HCEC 1CT (cell line): ENCODE measurements around the gene DISC1.
"Not testable (repeated sequence)": the region's sequence is repeated elsewhere in the genome, so short reads cannot be mapped to it uniquely, and the experiment has no call there.

Source experiments
- DNase-seq: peaks from one replicate; pipeline ENCODE4 v3.0.0-alpha.2; 2017

DISC1 gene

DNA sequence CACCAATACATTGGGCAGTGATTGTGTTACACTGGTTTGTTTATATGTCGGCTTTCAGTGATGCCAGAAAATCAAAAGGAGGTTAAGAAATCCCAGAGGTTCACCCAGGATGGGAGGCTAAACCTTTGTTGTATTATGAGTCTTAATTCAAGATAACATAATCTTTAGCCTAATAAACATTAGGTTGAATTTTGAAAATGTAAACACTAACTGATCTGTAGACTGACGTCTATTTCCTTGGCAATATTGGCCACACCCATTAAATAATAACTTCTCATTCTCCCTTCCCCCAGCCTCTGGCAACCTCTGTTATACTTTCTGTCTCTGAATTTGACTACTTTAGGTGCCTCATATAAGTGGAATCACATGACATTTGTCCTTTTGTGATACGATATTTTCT, 238.7 kb downstream of the DISC1 start:
- no peak for DNase-seq

DNA sequence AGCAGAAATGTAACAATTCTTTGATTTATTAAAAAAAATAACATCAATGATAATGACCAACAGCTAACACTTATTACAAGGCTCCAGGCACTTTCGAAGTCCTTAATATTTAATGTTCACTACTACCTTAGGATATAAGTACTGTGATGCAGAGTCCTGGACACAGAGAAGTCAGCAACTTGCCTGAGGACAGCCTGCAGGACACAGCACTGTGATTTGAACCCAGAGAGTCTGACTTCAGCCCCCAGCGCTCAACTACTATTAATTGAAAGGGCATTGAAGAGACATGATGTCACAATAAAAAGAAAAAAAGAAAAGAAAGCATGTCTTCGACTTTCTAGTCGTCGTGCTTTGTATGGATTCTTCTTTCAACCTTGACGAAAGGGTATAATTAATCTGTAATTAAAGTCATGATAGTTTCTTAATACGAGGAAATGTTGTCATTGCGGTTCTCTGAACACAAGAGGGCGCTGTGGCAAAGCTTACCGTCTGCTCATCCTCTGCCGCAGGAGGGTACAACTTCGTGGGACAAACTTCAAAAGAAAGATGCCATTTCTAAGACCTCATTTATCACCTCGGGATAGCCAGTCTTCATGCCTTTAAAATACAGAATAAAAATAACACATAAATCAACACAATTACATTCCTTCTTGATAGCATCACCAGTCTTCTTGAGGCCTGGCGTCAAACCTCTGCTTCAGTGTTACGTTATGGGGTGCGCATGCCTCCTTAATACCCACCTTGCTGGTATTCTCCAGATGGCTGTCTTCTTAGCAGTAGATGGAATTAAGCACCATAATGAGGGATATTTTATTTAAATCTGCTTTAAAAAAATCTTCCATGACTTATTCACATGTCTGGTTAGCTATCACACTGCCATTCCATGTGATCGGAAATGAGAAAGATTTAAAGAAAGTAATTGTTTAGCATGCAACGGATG, 240.1 kb downstream of the DISC1 start:
- peak; percentile 34 for DNase-seq

DNA sequence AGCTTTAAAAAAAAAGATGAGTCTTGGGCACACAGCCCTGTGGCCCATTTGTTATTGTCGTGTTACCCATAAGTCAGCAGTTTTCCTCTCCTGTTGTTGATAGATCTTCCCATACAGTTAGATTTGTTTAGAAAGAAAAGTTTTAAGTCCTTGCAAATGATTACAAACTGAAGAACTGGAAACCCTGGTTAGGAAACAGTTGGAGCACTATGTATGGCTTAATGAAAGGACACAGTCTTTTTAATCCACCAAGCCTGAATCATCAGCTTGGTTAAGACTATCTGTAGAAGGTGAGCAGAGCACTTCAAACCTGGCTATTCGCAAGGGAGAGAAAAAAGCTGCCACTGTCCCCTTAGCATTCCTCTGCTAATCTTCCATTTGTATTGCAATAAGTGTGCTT, 241.0 kb downstream of the DISC1 start:
- DNase-seq = no peak

DNA sequence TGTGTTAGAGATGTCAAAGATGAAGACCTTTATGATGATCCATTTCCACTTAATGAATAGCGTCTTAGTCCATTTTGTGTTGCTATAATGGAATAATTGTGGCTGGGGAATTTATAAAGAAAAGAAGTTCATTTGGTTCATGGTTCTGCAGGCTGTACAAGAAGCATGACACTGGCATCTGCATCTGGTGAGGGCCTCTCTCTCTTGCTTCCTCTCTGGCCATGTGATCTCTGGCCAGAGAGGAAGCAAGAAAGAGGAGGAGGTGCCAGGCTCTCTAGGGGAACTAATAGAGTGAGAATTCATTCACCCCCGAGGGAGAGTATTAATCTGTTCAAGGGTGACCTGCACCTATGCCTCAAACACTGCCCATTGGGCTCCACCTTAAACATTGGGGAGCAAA, 242.8 kb downstream of the DISC1 start:
- DNase-seq = no peak

DNA sequence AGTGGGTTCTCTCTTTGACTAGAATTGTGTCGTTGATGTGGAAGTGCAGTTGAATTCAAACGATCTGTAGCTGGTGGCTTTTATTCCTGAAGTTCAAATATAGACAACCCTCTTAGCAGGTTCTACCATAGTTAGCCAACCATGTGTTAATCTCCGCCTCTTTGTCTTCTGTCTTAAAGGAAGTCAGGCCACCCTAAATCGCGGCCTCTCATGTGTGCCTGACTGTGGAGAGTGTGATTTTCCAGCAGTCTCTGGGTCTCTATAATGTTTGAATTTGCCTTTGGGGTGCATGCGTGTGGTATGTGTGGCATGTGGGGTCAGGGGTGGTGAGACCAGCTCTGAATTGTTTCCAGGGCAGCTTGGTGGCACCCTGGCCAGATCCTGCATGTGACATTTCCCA, 244.9 kb downstream of the DISC1 start:
- no peak for DNase-seq

DNA sequence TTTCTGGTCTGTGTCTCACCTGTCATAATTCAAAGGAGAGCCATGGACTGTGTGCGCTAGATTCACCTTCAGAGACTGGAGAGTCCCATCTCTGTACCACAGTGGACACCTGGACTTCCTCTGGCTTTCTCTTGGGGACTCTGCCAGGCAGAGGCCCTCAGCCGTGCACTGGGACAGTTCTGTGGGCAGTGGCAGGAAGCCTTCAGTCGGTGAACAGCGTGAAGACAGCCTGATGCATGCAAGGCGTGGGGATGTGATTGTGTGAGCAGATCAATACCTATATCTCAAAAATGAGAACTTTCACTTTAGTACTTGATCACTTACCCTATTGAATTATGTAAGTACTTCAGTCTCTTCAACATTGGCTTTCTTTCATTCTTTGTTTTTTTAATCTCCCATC, 245.3 kb downstream of the DISC1 start:
- no peak for DNase-seq

DNA sequence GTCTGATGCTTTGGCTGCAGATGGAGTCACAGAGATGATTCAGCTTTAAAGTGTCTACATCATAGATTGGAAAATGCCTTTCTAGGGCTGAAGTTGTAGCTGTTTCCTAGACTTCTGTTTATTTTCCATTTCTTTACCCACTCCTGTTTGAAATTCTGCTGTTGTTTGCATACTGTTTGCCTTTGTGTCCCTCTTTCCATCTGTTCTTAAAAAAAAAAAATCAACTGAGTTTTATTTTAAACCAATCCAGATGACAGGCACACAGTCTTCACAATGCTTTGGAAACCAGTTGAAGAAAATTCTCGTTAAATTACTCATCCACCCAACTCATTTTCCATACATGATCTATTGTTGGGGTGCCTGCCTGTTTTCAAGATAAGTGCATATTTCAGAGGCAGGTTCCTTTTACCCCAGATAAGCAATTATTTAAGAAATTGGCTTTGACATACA, 245.9 kb downstream of the DISC1 start:
- peak; percentile 18 for DNase-seq

DNA sequence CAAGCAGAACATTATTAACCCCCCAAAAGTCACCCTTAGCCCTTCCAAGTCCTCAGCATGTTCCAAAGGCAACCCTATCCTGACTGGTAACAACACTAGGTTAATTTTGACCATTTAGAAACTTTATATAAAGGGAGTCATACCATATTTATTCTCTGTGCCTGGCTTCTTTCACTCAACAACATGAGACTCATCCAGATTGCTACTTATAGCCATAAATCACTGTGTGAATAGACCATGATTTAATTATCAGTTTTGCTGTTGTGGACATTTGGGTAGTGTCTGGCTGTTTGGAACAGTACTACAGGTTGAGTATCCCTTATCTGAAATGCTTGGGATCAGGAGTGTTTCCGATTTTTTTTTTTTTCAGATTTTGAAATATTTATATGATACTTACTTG, 252.1 kb downstream of the DISC1 start:
- DNase-seq = no peak

DNA sequence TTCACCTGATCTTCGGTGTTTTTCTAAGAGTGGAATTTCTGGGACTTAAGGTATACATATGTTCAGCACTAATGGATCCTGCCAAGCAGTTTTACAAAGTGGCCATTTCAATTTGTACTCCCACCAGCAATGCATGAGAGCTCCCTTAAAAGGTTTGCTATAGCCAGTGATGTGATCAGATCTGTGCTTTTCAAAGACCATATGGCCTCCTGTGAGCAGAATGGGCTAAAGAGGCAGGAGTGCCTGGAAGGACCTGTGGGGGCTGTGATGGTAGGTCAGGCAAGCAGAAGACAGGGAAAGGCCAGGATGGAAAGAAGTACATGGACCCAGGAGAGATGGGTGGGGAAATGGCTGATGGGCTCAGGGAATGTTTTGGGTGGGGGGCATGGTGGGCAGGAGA, 252.7 kb downstream of the DISC1 start:
- no peak for DNase-seq

DNA sequence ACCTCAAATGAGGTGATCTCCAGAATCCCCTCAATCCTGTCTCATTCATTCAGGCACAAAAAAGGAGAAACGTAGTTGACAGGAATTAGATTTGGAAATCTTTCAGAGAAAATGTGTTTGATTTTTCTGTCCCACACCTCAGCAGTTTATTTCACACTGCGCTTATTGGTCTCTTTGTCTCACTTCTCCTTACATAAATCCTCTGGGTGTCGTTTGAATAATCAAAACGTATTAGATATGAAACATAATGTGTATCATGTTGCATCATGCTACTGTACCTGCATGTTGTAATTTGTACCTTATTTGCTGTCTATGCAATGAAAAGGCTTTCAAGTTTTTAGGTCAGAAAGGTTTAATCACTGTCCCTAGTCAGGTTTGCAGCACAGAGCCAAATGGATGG, 255.7 kb downstream of the DISC1 start:
- DNase-seq = no peak

DNA sequence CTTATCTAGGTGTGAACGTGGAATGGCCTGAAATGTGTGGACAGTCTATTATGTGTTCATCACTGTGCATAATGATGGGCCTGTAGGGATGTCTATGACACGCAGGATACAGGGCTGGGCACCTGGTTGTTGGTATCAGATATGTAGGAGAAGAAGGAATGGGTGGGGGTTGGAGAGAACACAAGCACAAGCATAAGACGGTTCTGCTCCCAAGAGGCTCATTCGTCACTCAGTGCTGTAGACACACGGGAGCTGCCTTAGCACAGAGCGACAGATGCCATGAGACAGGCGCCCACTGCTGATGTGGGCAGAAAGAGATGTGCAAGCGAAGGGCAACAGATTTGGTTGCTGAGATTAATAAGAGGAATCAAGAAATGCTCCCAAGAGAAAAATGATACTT, 256.2 kb downstream of the DISC1 start:
- DNase-seq = no peak

DNA sequence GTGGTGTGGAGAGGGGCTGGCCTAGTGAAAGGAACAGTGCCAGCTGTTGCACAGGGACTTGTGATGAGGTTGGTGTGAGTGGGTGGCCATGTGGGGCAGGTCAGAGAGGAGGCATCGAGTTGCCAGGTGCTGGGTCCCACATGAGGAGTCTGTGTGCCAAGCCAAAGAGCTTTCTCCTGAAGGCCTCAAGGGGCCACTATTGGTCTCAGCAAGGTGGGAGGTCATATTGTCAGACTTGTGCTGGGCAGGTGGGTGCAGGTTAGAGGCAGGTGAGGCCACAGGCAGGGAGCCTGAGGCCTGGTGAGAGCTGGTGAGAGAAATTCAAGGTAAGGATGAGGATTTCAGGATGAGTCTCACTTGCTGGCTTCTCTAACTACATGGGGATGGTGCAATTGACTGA, 256.8 kb downstream of the DISC1 start:
- DNase-seq = no peak

DNA sequence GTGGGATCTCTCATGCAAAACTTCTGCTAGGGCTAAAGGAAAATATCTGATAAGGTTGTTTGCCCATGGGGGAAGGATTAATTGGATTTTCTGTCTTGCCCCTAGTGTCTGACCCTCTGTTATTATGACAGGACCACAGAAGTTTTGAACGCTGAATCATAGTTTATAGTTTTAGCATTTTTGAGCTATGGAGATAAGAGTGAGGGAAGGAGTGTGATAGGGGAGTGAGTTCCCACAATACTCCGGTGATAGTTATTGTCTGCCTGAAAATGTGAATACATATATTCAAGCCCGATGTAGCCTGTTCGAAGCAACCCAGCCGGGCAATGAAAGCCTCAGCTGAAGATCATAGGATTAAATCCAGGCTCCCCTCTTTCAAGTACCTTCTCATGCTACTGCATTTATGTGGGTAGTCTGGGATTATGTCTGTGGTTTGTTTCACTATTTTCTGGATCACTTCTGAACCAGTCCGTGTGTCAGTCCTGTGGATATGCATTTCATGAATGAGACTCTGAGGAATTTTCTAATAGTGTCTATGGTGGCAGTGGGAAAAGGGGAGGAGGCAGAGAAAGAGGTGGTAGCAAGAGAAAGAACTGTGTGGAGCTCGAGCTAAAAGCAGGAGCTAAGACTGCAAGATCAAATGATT, 258.7 kb downstream of the DISC1 start:
- peak; percentile 7 for DNase-seq

DNA sequence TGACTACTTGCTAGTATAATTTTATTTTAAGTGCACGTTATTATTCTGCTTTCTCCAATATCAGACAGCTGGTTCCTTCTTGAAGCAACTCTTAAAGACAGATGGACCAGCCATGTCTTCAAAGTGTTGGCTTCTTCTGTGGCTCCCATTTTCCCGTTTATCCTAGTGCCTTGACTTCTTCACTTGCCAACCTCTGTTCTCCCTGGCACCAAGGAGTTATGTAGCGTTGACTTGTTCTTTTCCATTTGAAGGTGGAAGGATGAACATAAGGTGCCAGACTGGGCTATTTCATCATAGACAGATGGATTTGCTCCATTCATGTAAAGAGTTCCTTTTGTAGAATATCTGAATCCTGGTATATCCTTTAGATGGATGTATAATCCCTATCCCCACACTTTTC, 260.6 kb downstream of the DISC1 start:
- no peak for DNase-seq

DNA sequence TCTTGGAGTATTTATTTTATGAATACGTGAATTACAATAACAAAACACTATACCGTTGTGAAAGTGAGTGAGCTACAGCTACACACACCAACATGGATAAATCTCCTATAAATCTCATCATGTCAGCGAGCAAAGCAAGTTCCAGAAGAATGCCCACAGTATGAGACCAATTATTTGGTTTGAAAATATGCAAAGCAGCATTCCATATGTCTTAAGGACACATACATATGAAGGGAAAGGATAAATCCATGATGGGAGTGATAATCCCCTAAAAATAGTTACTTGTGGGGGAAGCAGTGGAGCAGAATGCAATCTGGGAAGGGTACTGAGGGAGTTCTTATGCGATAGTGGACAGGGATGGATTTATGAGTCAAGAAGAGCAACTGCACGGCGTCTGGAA, 261.3 kb downstream of the DISC1 start:
- no peak for DNase-seq

DNA sequence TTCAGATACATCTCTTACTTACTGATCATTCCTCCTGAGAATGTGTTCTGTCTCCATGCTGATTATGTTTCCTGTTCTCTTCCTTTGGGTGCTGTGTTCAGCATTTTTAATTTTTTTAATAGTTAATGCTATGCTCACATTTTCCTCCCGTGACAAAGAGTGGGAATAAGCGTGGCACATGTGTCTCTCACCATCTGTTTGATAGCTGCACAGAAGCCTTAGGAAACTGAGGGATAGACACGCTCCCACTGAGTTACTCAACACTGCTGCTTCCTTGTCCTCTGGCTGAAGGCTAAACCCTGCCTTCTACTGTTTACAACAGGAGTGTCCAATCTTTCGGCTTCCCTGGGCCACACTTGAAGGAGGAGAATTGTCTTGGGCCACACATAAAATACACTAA, 264.2 kb downstream of the DISC1 start:
- no peak for DNase-seq

DNA sequence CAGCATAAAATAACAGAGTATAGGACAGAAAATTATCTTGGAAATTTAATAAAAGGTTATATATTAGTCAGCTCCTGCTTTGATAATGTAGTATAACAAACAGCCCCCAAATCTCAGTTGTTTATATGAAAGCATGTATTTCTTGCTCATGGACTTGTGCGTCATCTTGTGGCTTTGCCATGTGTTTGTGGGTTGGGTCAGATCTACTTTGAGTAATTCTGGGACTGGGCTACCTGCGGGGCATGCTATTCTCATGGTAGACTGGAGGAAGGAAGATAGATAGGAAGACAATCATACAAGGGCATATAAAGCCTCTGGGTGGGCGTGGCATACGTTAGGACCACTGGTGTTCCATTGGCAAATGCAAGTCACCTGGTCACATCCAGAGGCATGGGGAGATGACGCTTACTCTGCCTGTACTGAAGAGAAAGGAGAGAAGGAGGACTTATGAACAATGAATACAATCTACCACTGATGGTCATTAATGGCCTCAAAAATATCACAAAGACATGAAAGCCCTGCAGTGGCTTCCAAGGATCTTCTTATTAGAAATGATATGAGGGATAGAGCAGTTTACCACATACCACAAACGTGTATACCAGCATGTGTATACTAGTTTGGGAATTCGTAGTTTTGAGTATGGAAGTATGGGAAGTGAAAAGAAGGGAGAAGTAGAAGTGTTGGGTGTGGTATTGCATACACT, 267.0 kb downstream of the DISC1 start:
- no peak for DNase-seq

DNA sequence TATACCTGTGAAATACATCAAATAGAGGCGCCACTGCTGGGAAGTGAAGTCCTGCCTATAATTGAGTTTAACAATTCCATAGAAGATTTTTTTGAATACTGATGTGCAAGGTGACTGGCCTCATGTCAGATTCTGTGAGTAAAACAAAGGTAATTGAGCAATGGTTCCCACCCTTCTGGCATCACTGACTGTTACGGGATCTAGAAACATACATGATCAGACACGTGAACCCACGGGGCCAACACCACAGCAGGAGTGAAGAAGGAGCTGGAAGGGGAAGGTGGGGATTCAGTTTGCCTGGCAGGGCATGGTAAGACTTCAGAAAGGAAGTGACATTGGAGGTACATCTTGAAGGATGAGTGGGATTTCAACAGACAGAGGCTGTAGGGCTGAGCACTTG, 270.2 kb downstream of the DISC1 start:
- DNase-seq = no peak

DNA sequence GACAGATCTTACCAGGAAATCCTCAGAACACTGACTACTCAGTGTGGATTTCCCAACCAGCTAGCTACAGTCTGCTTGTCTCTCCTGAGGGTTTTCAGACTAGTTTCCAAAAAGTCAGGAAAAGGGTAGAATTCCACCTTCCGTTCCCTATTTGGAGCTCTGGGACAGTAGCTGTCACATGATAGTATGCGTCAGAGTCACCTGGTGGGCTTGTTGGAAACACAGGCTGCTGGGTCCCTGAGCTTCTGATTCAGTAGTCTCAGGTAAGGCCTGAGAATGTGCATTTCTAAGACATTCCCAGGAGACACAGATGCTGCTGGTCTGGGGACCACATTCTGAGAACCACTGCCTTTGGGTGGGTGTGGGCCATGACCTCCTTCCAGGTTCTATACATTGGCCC, 272.5 kb downstream of the DISC1 start:
- no peak for DNase-seq

DNA sequence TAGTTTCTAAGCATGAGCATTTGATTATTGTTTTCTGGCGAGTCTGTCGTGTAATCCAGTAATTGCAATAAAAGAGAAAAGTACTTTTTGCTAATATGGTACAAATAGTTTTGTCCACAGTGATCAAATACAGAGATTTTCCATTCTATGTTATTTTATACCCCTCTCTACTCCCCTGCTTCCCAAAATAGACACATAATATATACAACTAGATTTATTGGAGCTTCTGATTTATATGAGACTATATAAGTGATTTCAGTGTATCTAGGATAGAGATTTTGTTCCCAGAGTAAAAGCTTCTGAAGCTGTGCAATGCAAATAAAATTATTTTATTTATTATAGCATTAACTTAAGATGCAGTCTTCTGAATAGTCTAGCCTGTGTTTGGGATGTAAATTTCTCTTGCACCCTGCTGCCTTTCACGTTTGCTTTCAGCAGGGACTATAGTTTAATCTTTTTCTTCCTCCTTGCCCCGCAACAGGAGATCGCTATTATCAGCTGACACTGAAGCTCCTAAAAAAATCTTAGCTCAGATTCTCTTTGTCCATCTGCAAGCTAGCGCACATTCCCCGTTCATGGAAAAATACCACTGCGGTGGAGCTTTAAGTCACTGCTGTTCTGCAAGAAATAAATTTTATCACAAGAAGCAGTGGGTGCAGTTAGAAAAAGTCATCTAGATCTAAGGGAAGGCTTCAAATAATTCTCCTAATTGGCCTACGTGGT, 273.3 kb downstream of the DISC1 start:
- no peak for DNase-seq

DNA sequence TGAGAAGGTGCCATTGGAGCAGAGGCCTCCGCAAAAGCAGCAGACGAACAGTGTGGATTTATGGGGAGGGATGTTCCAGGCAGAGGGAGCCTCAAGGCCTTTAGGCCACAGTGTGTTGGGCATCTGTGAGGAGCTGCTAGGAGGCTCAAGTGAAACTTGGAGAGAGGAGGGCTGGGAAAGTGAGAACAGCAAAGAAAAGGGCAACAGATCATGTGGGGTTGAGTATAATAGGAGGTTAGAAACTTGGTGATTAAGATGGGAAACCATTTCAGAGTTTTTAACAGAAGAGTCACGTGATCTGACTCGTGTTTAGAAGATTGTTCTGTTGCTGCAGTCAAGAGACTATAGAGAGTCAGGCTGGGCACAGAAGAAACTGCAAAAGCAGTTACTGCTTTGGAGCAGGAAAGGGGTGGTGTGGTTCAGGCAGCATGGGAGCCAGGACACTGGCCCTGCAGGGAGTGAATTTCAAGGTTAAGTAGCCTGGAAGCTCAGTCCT, 277.0 kb downstream of the DISC1 start:
- no peak for DNase-seq

DNA sequence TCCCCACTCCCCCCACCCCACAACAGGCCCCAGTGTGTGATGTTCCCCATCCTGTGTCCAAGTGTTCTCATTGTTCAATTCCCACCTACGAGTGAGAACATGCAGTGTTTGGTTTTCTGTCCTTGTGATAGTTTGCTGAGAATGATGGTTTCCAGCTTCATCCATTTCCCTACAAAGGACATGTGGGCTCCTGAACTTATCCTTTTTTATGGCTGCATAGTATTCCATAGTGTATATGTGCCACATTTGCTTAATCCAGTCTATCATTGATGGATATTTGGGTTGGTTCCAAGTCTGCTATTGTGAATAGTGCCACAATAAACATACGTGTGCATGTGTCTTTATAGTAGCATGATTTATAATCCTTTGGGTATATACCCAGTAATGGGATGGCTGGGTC, 280.7 kb downstream of the DISC1 start:
- DNase-seq = not testable (repeated sequence)

DNA sequence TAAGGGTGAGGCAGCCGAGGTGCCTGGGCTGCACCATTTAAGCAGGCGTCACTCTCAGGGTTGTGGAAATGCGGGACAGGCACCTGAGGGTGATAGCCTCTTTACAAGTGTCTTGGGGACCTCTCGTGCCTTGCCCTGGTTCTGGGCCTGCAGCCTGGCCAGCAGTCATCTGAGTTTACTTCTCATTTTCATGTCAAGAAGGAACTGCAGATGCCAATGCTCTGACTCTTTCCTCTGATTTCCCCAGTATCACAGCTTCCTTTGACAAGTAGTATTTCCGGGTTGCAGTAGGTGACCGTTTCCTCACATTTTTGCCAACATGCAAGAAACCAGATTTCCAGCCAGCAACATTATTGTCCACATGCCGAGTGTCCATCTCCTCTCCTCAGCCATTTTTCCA, 286.9 kb downstream of the DISC1 start:
- no peak for DNase-seq
